SH-SY5Y (cell line): Measurements from ENCODE around the gene NDUFS8.

Experiments used
- GATA2 ChIP-seq: IDR thresholded peaks from 2 replicates; pipeline ENCODE4 v1.6.1; 2011; ENCODE audit warnings: mild to moderate bottlenecking, low read depth, low read length
- GATA3 ChIP-seq: IDR thresholded peaks from 2 replicates; pipeline ENCODE4 v1.6.1; 2011; ENCODE audit warnings: low read depth, mild to moderate bottlenecking, low read length, moderate library complexity

The NDUFS8 gene

DNA sequence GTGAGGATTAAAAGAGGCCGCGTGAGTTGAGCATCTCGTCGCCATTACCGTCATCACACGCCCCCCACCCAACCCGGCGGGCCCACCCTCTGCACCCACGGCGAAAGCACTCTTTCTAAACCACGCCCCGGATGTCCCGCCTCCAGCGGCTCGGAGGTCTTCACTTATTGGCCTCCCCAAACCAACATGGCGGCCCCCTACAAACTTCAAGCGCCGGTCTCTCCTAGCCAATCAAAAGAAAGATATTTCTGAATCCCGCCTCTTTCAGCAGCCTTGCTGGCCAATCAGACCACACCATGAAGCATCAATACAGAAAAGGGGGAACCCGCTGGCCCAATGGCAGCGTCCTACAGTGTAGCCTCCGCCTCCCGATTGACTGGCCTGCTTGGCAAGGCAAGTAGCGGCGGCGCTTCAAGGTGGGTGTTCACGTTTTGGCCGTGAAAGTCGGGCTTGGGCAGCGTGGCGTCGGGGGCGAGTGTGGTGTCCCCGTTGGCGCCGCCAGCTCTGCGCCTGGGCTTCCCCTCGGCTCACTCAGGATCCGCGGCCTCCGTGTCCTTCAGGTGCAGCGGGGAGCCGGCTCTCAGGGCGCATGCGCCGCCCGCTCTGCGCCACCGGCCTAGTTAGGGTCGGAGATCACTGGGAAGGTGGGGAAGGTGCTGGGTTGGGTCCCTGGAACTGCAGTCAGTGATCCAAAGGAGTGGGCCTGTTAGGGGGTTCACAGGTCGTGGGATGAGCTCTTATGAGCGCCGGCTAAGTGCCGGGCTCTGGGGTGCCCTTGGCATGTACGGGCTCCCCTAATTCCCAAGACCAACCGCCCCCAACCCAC, at the start of gene NDUFS8:
TSS of gene NDUFS8 (plus strand) at position 364 of the 826 bp plus-strand sequence. CDS start 1,471 bp downstream, outside the sequence.
- no peak for TF ChIP-seq GATA2
- no peak for TF ChIP-seq GATA3

DNA sequence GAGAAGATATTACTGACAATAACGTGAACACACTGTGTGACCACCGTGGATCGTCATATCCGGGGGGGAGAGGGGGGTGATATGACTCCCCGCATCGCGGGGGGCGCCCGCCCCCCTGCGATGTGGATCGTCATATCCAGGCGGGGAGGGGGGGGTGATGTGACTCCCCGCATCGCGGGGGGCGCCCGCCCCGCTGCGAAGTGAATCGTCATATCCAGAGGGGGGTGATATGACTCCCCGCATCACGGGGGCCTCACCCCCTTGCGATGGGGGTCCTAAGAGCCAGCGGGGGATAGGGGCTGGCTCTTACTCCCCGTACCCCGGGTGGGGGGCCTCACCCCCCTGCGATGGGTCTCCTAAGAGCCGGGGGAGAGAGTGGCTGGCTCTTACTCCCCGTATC, 46.5 kb upstream of the NDUFS8 start:
- TF ChIP-seq GATA2 (no peak), GATA3 (no peak)

DNA sequence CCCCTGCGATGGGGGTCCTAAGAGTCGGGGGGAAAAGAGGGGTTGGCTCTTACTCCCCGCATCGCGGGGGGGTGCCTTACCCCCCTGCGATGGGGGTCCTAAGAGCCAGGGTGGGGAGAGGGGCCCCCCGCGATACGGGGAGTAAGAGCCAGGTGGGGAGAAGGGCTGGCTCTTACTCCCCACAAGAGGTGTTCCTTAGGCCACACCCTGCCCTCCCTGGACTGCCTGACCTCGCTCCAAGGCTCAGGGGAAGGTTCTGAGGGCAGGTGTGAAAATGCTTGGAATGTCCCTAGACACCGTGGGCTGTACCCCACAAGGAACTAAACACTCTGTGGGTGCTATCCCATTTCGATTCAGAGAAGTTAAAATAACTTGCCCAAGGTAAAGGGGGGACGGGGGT, 34.4 kb upstream of the NDUFS8 start:
- TF ChIP-seq GATA3 (no peak), GATA2 (no peak)

DNA sequence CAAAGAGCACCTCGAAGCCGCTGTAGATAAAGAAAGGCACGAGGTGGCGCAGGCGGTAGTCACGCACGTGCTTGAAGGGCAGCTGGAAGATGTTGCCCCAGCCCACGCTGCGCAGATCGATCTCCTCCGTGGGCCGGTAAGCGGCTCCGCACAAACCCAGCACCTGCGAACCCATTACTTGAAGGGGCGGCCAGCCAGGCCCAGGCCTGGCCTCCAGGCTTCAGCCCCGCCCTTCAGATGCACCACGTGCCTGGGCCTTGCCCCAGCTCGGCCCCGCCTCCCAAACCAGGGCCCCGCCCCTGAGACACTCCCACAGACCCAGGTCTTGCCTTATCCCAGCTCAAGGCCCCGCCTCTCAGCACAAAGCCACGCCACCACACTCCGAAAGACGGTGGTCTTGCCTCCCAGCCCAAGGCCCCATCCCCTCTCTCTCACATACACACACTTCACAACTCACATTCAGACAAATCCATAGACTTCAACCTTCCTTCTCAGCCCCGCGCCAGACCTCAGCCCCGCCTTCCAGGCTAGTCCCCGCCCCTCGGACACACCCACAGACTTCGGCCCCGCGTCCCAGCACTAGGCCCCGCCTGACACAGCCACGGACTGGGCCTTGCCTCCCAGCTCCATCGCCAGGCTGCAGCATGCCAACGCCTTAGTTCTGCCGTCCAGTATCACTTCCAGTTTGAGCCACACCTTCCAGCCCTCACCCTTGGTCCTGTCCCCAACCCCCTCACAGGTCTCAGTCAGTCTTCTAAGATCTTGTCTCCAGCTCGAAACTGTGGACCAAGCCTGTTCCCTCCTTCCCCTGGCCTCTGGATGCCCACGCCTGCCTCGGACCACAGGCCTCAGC, 33.6 kb upstream of the NDUFS8 start:
- no peak for TF ChIP-seq GATA2
- no peak for TF ChIP-seq GATA3

GRCh38 chr11:67997475-67997921, 33.0 kb upstream of the NDUFS8 start:
- no peak for TF ChIP-seq GATA2
- TF ChIP-seq GATA3, result no peak

- TF ChIP-seq GATA2 (no peak), GATA3 (no peak)
These were observed 32.1 kb upstream of the NDUFS8 start for GRCh38 chr11:67998150-67999045.

DNA sequence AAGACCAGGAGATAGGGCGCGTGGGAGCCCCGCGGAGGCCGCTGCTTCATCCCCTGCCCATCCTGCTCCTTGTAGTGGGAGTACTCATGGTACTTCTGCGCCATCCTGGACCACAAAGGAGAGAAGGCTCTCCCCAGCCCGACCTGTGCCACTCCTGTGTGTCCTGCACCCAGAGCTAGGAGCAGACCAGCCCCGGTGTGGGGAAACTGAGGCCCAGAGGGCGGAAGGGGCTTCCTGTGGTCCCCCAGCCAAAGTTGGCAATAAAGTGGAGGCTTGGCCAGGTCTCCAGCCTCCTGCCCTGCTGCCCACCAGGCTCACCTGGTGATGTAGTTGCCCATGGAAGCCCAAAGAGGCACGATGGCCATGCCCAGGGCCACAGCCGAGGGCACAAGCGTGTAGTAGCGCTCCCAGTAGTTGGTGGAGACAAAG, 31.3 kb upstream of the NDUFS8 start:
- TF ChIP-seq GATA2 (no peak), GATA3 (no peak)

DNA sequence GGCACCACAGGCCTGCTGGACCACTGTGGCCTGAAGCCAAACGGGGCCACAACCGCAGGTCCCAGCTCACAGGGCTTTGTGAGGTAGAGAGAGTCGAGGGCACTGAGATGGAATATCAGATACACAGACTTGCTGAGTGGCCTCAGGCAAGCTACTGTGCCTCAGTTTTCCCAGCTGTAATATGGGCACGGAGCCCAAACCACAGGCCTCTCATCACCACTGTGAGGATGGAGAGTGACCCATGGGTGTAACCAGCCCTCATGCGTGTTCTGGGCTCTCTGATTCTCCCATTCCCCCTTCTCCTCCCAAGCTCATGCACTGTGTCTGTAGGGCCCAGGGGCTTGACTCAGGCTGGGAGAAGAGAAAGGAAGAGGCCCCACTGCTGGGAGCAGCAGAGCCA, 30.8 kb upstream of the NDUFS8 start:
- no peak for TF ChIP-seq GATA3
- no peak for TF ChIP-seq GATA2

DNA sequence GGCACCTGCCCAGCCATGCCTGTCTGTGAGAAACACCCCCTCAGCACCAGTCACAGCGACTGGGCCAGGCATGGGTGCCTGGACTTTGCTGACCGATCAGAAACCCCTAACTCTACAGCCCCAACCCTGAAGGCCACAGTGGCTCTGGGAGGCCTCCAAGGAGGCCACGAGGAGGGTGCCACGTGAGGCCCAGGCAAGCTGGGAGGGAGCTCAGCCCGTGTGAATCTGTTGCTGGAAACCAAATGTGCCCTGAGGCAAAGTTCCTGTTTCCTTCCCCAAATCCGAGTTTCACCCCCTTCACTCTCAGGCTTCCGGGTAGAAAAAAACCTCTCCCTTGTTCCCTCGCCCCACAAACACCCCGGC, 27.9 kb upstream of the NDUFS8 start:
- TF ChIP-seq GATA3, result no peak
- no peak for TF ChIP-seq GATA2

DNA sequence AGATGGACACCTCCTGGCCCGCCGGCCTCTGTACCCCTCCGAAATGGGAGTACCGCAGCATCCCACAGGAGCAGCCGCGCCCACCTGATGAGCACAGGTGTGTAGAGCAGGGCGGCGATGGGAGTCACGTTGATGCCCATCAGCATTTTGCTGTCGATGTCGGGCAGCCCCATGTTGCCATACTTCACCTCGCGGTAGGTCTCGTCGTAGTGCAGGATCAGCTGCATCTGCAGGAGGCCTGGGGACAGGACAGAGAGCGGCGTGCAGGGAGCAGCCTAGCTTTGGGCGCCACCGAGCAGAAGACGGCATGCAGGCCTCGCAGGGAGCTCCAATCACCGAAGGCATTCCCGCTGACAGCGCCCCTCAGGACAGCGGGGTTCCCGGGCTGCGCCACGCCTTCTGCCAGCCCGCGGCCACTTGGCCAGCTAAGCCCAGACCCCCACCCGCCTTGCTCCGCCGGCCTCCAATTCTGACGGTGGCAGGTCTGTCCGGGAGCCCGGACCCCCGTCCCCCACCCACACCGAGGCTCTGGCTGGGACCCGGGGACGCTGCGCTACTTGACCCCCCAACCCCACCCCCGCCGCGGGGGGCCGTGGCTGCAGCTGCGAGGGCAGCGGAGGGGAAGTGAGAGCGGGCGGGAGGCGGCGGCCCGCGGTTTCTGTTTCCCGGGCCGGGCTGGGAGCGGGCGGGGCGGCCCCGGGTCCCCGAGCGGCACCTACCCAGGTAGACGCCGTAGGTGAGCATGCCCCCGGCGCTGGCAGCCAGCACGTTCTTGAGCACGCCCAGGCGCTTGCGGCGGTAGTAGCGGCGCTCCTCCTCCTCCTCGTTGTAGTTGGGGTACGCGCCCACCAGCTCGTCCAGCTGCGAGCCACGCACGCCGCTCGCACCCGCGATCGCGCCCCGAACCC, 27.3 kb upstream of the NDUFS8 start:
- TF ChIP-seq GATA3 (no peak), GATA2 (no peak)

- no peak for TF ChIP-seq GATA2
- no peak for TF ChIP-seq GATA3
These were observed 26.5 kb upstream of the NDUFS8 start, which contains the start of gene UNC93B1 for GRCh38 chr11:68003846-68004550. Gene UNC93B1 (minus strand): TSS chr11:68004097. CDS start chr11:68004043, 54 bp downstream.
